Natural killer cell (primary cell): Measurements from ENCODE around the gene MYCBP2. TPM values are rescaled to one million over a fixed set of nuclear protein-coding genes. Genes with fewer than 3 reads are reported as not detected.
A peak's percentile ranks its signal among the peaks of the same experiment; 100 is the strongest.

Experiments used
- ATAC-seq, 3 donors: fragments of 150-1000 bp in 2 of 3; fragments of 200-7000 bp in 1 of 3; cut with Tn5 transposase; 1 replicate in 1 of 3; 2 replicates in 2 of 3; pipeline ENCODE4 v1.10.0; 2021; ENCODE audit warnings: mild to moderate bottlenecking in 2 of 3, moderate library complexity in 2 of 3
- DNase-seq, 2 donors: peaks; one replicate each; pipeline versions ENCODE4 v3.0.0 to v3.0.0-alpha.2; 2013 to 2021; ENCODE audit warnings: mixed read lengths in 1 of 2
- H3K27ac ChIP-seq: one replicate; pipeline ENCODE4 v1.5.1; 2013; ENCODE audit warnings: mild to moderate bottlenecking, low read length
- H3K27me3 ChIP-seq: one replicate; pipeline ENCODE4 v1.6.1; 2013; ENCODE audit warnings: low read length; ENCODE audit not compliant: control insufficient read depth, insufficient read depth
- H3K36me3 ChIP-seq: one replicate; pipeline ENCODE4 v1.6.1; 2013; ENCODE audit warnings: low read length; ENCODE audit not compliant: control insufficient read depth, insufficient read depth
- H3K4me1 ChIP-seq: one replicate; pipeline ENCODE4 v1.6.1; 2013; ENCODE audit warnings: low read length; ENCODE audit not compliant: control insufficient read depth, insufficient read depth
- H3K4me3 ChIP-seq: one replicate; pipeline ENCODE4 v1.5.1; 2013; ENCODE audit warnings: low read length
- H3K9me3 ChIP-seq: one replicate; pipeline ENCODE4 v1.6.1; 2013; ENCODE audit warnings: low read length; ENCODE audit not compliant: control insufficient read depth, insufficient read depth
- H3K27ac Mint-ChIP-seq, 2 donors: one replicate each; pipeline ENCODE4 v1.8.0; 2022; ENCODE audit warnings: mild to moderate bottlenecking in 2 of 2, mixed read lengths in 2 of 2, moderate library complexity in 1 of 2
- H3K27me3 Mint-ChIP-seq, 2 donors: one replicate each; pipeline ENCODE4 v1.8.0; 2022; ENCODE audit warnings: low read depth in 2 of 2, mixed read lengths in 2 of 2
- H3K36me3 Mint-ChIP-seq: one replicate; pipeline ENCODE4 v1.8.0; 2022; ENCODE audit warnings: mixed read lengths
- H3K4me1 Mint-ChIP-seq, 2 donors: one replicate each; pipeline ENCODE4 v1.8.0; 2022; ENCODE audit warnings: mixed read lengths in 2 of 2
- H3K4me3 Mint-ChIP-seq: one replicate; pipeline ENCODE4 v1.8.0; 2022; ENCODE audit warnings: mild to moderate bottlenecking, moderate library complexity, mixed read lengths
- H3K9me3 Mint-ChIP-seq, 2 donors: one replicate each; pipeline ENCODE4 v1.8.0; 2022; ENCODE audit warnings: mixed read lengths in 2 of 2
- WGBS: methylation state at CpG from one replicate; pipeline ENCODE4 v1.1.7; 2013; ENCODE audit warnings: missing lambda C conversion rate; ENCODE audit not compliant: insufficient coverage; 5-methylcytosine and 5-hydroxymethylcytosine counted together
- intact Hi-C: fragments of 100-400 bp; cut with micrococcal nuclease; formaldehyde crosslinking; loops from one replicate; pipeline ENCODE4 v1.14.2; 2022
- total RNA-seq, 4 donors: library from RNA; stranded (reverse); fragments of 120-200 nt in 1 of 4; gene quantifications; one replicate each; pipeline versions ENCODE4 v1.2.3 to v1.2.4, GENCODE V29; 2013 to 2022
- TF ChIP-seq, protein P1 (sequence below): fragments of 200-600 bp; IDR thresholded peaks from one replicate; pipeline ENCODE4 v1.8.0; 2022; ENCODE audit warnings: antibody characterized with exemption

MYCBP2 gene
- total RNA-seq, 3 donors from 2014 or later (not counting 1 experiment from before 2014, with no cell fraction given) = 119 to 155 (median 147) TPM

DNA sequence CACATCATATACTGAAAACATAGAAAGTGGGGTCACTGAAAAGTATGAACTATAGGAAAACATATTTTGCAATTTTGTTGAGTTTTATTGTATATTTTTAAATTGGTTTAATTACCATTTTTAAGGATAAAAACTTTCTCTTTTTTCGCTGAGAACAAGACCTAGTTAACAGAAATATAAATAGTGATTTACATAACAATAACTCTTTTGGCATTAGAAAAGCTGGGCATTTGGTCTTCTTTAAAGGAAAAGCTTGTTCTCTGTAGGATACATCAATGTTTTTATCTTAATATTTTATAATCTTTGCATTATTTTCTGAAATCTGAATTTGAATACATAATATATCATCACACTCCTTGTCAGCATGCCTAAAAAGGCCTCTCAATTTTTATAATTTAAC is 47.4 kb upstream of the MYCBP2 start:
- Histone ChIP-seq H3K4me3 (no peak overlapping the region), H3K4me1 (no peaks in the 10 kb centered on the region), H3K9me3 (no peaks in the 10 kb centered on the region), H3K27me3 (no peaks in the 10 kb centered on the region), H3K27ac (no peak overlapping the region), H3K36me3 (no peaks in the 10 kb centered on the region)
- no peaks in the 10 kb centered on the region for H3K9me3 Mint-ChIP-seq
- WGBS = no CpG with 5 or more reads among the region's 1 CpG
- TF ChIP-seq, protein P1, sequence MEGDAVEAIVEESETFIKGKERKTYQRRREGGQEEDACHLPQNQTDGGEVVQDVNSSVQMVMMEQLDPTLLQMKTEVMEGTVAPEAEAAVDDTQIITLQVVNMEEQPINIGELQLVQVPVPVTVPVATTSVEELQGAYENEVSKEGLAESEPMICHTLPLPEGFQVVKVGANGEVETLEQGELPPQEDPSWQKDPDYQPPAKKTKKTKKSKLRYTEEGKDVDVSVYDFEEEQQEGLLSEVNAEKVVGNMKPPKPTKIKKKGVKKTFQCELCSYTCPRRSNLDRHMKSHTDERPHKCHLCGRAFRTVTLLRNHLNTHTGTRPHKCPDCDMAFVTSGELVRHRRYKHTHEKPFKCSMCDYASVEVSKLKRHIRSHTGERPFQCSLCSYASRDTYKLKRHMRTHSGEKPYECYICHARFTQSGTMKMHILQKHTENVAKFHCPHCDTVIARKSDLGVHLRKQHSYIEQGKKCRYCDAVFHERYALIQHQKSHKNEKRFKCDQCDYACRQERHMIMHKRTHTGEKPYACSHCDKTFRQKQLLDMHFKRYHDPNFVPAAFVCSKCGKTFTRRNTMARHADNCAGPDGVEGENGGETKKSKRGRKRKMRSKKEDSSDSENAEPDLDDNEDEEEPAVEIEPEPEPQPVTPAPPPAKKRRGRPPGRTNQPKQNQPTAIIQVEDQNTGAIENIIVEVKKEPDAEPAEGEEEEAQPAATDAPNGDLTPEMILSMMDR = no peak
- no peaks in the 10 kb centered on the region for H3K36me3 Mint-ChIP-seq
- no peak for DNase-seq
- H3K27ac Mint-ChIP-seq = no peak overlapping the region
- no peak for ATAC-seq
- intact Hi-C loops = no loop called here
- H3K4me3 Mint-ChIP-seq = no peak overlapping the region
- no peaks in the 10 kb centered on the region for H3K4me1 Mint-ChIP-seq
- peaks cover 0 to 12% of the 10 kb centered on the region in 2 donors for H3K27me3 Mint-ChIP-seq

DNA sequence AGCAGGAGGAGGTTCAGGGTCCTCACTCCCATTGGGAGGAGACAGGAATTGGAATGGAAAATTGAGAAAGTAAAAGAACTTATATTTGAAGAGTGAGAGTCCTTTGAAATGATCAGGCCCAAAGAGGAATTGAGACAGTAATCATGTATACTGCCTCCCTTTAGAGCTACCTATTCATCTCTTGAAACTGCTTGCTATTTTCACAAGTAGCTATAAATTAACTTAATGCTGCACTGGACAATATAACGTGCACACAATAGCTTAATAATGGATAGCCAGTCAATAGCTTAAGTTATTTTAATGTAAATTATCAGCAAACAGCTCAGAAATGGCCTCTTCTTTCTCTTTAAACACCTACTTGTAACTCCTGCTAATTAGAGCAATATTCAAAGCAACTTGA is 46.6 kb upstream of the MYCBP2 start:
- Mint-ChIP-seq H3K27me3 (peaks cover under 1 to 19% of the 10 kb centered on the region in 2 donors), H3K36me3 (no peaks in the 10 kb centered on the region), H3K9me3 (no peaks in the 10 kb centered on the region), H3K4me1 (no peaks in the 10 kb centered on the region), H3K27ac (no peak overlapping the region), H3K4me3 (no peak overlapping the region)
- Histone ChIP-seq H3K27ac (no peak overlapping the region), H3K9me3 (no peaks in the 10 kb centered on the region), H3K4me1 (no peaks in the 10 kb centered on the region), H3K27me3 (no peaks in the 10 kb centered on the region), H3K36me3 (no peaks in the 10 kb centered on the region), H3K4me3 (no peak overlapping the region)
- ATAC-seq (no peak), DNase-seq (no peak)
- TF ChIP-seq, protein P1 = no peak
- WGBS = no CpG with 5 or more reads among the region's 1 CpG
- intact Hi-C loops = no loop called here

DNA sequence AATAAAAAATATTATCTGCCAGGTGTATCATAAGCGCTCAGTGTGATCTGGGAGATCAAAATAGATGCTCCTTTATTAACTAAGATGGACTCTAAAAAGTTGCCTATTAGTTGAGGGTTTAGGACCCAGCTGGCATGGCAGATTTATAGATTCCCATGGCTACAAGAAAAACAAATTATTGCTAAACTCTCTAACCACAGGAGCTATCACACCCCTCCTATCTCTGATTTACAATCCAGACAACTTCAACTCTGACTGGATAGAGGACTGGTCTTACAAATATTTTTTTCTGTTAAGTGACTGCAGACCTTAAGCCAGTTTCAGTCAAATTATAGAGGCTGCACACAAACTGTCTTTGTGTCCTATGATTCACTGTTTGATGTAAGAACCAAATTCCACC is 45.4 kb upstream of the MYCBP2 start:
- Histone ChIP-seq H3K9me3 (no peaks in the 10 kb centered on the region), H3K27ac (no peak overlapping the region), H3K36me3 (no peaks in the 10 kb centered on the region), H3K27me3 (no peaks in the 10 kb centered on the region), H3K4me3 (no peak overlapping the region), H3K4me1 (no peaks in the 10 kb centered on the region)
- Mint-ChIP-seq H3K27me3 (peaks cover 2 to 25% of the 10 kb centered on the region in 2 donors), H3K9me3 (no peaks in the 10 kb centered on the region), H3K4me1 (no peaks in the 10 kb centered on the region), H3K36me3 (no peaks in the 10 kb centered on the region), H3K4me3 (no peak overlapping the region), H3K27ac (no peak overlapping the region)
- WGBS = 100% methylated on average over 1 of the region's 1 CpG
- ATAC-seq = peak in 1 of 3 donors; percentile 41
- TF ChIP-seq, protein P1 = no peak
- intact Hi-C loops = no loop called here
- DNase-seq = no peak

DNA sequence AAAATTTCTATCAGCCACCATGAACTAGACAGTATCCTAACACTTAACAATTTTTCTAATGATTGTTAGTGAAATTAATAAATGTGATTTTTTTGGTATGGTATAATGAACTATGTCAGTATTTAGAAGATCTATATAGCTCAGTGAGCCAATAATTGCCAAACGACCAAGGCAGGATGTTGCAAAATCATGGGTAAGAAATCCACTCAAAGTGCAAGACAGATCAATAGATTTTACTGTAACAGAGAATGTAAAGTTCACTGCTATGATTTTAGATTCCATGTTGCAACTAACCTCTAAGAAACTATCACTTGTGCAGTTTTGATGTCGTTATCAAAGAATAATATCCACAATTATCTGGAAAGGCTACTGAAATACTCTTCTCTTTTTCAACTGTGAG is 44.0 kb upstream of the MYCBP2 start:
- no peaks in the 10 kb centered on the region for H3K4me1 ChIP-seq
- TF ChIP-seq, protein P1 = no peak
- no peak overlapping the region for H3K27ac ChIP-seq
- no peaks in the 10 kb centered on the region for H3K36me3 ChIP-seq
- no peak overlapping the region for H3K4me3 ChIP-seq
- H3K9me3 ChIP-seq = no peaks in the 10 kb centered on the region
- no peaks in the 10 kb centered on the region for H3K27me3 ChIP-seq
- ATAC-seq = no peak
- 100% methylated on average over 2 of the region's 2 CpGs for WGBS
- Mint-ChIP-seq H3K27me3 (peaks cover 2 to 26% of the 10 kb centered on the region in 2 donors), H3K36me3 (no peaks in the 10 kb centered on the region), H3K27ac (no peak overlapping the region), H3K4me1 (no peaks in the 10 kb centered on the region), H3K9me3 (no peaks in the 10 kb centered on the region), H3K4me3 (no peak overlapping the region)
- DNase-seq = no peak
- intact Hi-C loops = no loop called here
